ENCODE measurements around the gene MYOM1. TPM values are rescaled to one million over a fixed set of nuclear protein-coding genes. Genes with fewer than 3 reads are reported as not detected.

The MYOM1 gene
- total RNA-seq, 1 donor: 0.94 TPM

GRCh38 chr18:3118195-3119010 lies 101.4 kb downstream of the MYOM1 start:
- H3K4me1 ChIP-seq (ENCODE audit: insufficient read depth, low read length): no peaks in the 10 kb centered on the region
- H3K9me3 ChIP-seq (ENCODE audit: low read depth, low read length): no peaks in the 10 kb centered on the region
- H3K27me3 ChIP-seq (ENCODE audit: insufficient read depth, low read length): no peaks in the 10 kb centered on the region

GRCh38 chr18:3117493-3118192 lies 102.1 kb downstream of the MYOM1 start:
- Histone ChIP-seq H3K4me3 (ENCODE audit: low read length) (no peak overlapping the region), H3K4me1 (ENCODE audit: insufficient read depth, low read length) (no peaks in the 10 kb centered on the region), H3K9me3 (ENCODE audit: low read depth, low read length) (no peaks in the 10 kb centered on the region), H3K27me3 (ENCODE audit: insufficient read depth, low read length) (no peaks in the 10 kb centered on the region)

More at GRCh38 chr18:3118195-3119010, 101.4 kb downstream of the MYOM1 start:
- no peak overlapping the region for H3K4me3 ChIP-seq (ENCODE audit: low read length)

DNA sequence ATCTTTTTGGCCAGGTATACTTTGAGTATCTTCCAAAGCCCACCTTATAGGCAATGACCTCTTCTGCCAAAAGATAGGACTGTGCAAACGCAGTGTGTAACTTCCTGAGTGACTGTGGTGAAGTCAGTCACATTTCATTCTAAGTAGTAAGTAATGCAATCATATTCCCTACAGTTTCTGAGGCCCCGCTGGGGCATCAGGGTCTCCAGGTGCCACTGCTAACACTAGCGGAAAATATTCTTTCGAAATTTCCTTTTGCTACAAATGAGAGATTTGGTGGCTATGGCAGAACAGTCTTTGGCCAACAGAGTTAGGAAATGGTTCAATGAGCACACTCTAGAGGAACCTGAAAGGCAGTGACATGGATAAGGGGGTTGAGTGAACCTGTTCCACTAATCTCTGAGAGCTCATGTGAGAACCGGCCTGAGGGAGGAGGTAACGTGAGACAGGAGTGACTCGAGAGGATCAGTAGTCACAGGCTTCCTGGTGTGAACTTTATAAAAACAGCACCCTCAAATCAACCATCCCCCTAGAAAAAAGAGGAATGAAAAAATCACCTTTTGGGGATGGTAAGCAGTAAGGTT lies 104.2 kb downstream of the MYOM1 start:
- no peak overlapping the region for H3K4me3 ChIP-seq (ENCODE audit: low read length)
- no peaks in the 10 kb centered on the region for H3K4me1 ChIP-seq (ENCODE audit: insufficient read depth, low read length)
- no peaks in the 10 kb centered on the region for H3K9me3 ChIP-seq (ENCODE audit: low read depth, low read length)
- no peaks in the 10 kb centered on the region for H3K27me3 ChIP-seq (ENCODE audit: insufficient read depth, low read length)

DNA sequence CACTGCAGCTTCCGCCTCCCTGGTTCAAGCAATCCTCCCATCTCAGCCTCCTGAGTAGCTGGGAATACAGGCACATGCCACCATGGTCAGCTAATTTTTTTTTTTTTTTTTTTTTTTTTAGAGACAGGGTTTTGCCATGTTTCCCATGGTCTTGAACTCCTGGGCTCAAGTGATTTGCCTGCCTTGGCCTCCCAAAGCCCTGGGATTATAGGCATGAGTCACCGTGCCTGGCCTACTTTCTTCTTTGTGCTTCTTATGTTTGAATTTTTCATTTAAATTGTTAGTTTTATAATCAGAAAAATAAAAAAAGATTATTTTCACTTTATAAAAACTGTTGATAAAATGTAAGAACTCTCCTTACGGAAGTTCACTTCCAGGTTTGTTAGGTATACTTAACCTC lies 105.3 kb downstream of the MYOM1 start:
- no peak overlapping the region for H3K4me3 ChIP-seq (ENCODE audit: low read length)
- H3K9me3 ChIP-seq (ENCODE audit: low read depth, low read length): no peaks in the 10 kb centered on the region
- no peaks in the 10 kb centered on the region for H3K4me1 ChIP-seq (ENCODE audit: insufficient read depth, low read length)
- no peaks in the 10 kb centered on the region for H3K27me3 ChIP-seq (ENCODE audit: insufficient read depth, low read length)

GRCh38 chr18:3114026-3114425 lies 105.7 kb downstream of the MYOM1 start:
- no peak overlapping the region for H3K4me3 ChIP-seq (ENCODE audit: low read length)
- H3K4me1 ChIP-seq (ENCODE audit: insufficient read depth, low read length): no peaks in the 10 kb centered on the region
- no peaks in the 10 kb centered on the region for H3K27me3 ChIP-seq (ENCODE audit: insufficient read depth, low read length)
- no peaks in the 10 kb centered on the region for H3K9me3 ChIP-seq (ENCODE audit: low read depth, low read length)

DNA sequence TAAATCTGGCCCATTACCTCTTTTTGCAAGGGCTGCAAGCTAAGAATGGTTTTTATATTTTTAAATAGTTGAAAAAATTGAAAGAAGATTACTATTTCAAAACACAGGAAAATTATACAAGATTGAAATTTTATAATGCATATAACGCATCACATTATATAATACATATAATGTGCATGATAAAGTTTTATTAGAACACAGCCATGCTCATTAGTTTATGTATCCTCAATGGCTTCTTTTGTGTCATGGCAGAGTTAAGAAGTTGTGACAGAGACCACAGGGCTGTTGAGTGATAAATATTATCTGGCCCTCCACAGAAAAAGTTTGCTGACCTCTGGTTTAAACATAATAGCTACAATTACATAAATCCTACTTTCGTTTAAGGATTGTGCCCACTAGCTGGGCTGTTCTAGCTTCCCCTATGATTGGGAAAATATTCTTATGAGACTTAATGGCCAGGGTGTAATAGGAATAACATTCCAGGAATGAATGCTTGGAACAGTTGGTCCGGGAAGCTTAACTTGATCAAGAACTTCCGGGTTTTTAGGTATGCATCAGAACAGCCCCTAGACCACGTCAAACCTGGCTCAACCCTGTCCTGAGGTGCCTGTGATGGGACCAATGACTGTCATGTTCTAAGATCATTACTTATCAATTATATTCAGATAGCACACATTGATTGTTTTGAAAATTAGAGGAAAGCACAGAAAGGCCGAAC lies 108.1 kb downstream of the MYOM1 start:
- Histone ChIP-seq H3K27me3 (ENCODE audit: insufficient read depth, low read length) (no peaks in the 10 kb centered on the region), H3K4me3 (ENCODE audit: low read length) (no peak overlapping the region), H3K9me3 (ENCODE audit: low read depth, low read length) (no peaks in the 10 kb centered on the region), H3K4me1 (ENCODE audit: insufficient read depth, low read length) (no peaks in the 10 kb centered on the region)

- no peaks in the 10 kb centered on the region for H3K27me3 ChIP-seq (ENCODE audit: insufficient read depth, low read length)
Observed at GRCh38 chr18:3110034-3110752, 109.6 kb downstream of the MYOM1 start.

GRCh38 chr18:3107740-3108151 lies 112.0 kb downstream of the MYOM1 start:
- H3K27me3 ChIP-seq (ENCODE audit: insufficient read depth, low read length): no peaks in the 10 kb centered on the region
- no peaks in the 10 kb centered on the region for H3K9me3 ChIP-seq (ENCODE audit: low read depth, low read length)
- no peaks in the 10 kb centered on the region for H3K4me1 ChIP-seq (ENCODE audit: insufficient read depth, low read length)
- no peak overlapping the region for H3K4me3 ChIP-seq (ENCODE audit: low read length)

More at GRCh38 chr18:3110034-3110752, 109.6 kb downstream of the MYOM1 start:
- no peaks in the 10 kb centered on the region for H3K9me3 ChIP-seq (ENCODE audit: low read depth, low read length)
- H3K4me3 ChIP-seq (ENCODE audit: low read length): no peak overlapping the region
- no peaks in the 10 kb centered on the region for H3K4me1 ChIP-seq (ENCODE audit: insufficient read depth, low read length)

- Histone ChIP-seq H3K4me3 (ENCODE audit: low read length) (no peak overlapping the region), H3K4me1 (ENCODE audit: insufficient read depth, low read length) (no peaks in the 10 kb centered on the region), H3K9me3 (ENCODE audit: low read depth, low read length) (no peaks in the 10 kb centered on the region), H3K27me3 (ENCODE audit: insufficient read depth, low read length) (no peaks in the 10 kb centered on the region)
Observed at GRCh38 chr18:3104190-3105054, 115.3 kb downstream of the MYOM1 start.

DNA sequence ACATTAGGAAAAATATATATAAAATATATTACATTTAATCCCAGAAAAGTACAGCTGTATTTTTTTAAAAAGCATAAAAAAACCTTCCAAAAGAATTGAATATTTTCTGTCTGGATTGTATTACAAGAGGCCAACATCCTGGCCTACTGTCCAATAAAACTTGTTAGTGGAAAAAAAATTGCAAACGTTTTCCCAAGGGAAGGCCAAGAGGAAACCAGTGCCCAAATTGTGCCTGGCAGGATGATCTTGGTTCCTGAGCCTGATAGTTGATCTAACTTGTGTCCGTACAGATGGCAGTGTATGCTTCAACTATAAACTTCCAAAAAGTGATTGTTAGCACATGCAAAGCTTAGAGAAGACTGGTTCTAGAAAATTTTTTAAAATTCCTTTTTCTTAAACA lies 116.2 kb downstream of the MYOM1 start:
- no peak overlapping the region for H3K4me3 ChIP-seq (ENCODE audit: low read length)
- no peaks in the 10 kb centered on the region for H3K27me3 ChIP-seq (ENCODE audit: insufficient read depth, low read length)
- no peaks in the 10 kb centered on the region for H3K9me3 ChIP-seq (ENCODE audit: low read depth, low read length)
- no peaks in the 10 kb centered on the region for H3K4me1 ChIP-seq (ENCODE audit: insufficient read depth, low read length)

GRCh38 chr18:3102983-3103382 lies 116.8 kb downstream of the MYOM1 start:
- no peaks in the 10 kb centered on the region for H3K27me3 ChIP-seq (ENCODE audit: insufficient read depth, low read length)
- no peak overlapping the region for H3K4me3 ChIP-seq (ENCODE audit: low read length)
- H3K9me3 ChIP-seq (ENCODE audit: low read depth, low read length): no peaks in the 10 kb centered on the region
- H3K4me1 ChIP-seq (ENCODE audit: insufficient read depth, low read length): no peaks in the 10 kb centered on the region

DNA sequence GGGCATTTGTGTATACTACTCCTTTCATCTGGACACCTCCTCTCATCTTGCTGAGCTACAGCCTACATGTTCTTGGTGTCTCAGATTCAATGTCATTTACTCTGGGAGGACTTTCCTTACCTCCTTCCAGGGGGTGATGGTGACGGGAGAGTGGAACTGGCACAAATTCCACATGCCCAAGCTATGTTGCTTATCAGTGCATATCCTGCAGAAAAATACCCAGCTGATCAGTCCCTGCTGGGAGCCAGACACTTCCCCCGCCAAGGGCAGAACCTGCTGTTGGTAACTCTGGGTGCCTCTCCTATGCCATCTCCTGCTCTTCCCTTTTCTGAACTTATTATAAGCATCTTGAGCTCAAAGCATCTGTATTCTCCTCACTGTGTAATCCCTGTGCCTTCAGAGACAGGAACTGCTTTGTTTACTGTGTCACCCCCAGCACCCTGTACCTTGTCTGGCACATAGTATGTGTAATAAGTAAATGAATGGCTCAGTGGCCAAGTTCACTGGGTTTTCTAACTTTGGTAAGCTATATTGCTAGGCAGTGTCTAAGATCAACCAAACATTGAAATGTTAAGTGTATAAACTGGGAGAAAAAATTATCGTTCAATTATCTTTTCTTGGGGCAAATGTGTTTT lies 119.2 kb downstream of the MYOM1 start:
- Histone ChIP-seq H3K4me1 (ENCODE audit: insufficient read depth, low read length) (peaks cover 5% of the 10 kb centered on the region), H3K27me3 (ENCODE audit: insufficient read depth, low read length) (no peaks in the 10 kb centered on the region), H3K4me3 (ENCODE audit: low read length) (no peak overlapping the region), H3K9me3 (ENCODE audit: low read depth, low read length) (no peaks in the 10 kb centered on the region)

GRCh38 chr18:3099327-3099726 lies 120.4 kb downstream of the MYOM1 start:
- peaks cover 5% of the 10 kb centered on the region for H3K4me1 ChIP-seq (ENCODE audit: insufficient read depth, low read length)
- H3K9me3 ChIP-seq (ENCODE audit: low read depth, low read length): no peaks in the 10 kb centered on the region
- no peaks in the 10 kb centered on the region for H3K27me3 ChIP-seq (ENCODE audit: insufficient read depth, low read length)
- H3K4me3 ChIP-seq (ENCODE audit: low read length): no peak overlapping the region

Data from mononuclear cell (primary cell).